Measurements from ENCODE around the gene PRPF8.

PRPF8 gene

GRCh38 chr17:1624650-1625049 is 60.0 kb downstream of the PRPF8 start:
- DNase-seq: no peak

- DNase-seq: no peak
Measured at GRCh38 chr17:1623057-1623630, 61.5 kb downstream of the PRPF8 start.

GRCh38 chr17:1621273-1621954 is 63.3 kb downstream of the PRPF8 start:
- DNase-seq: no peak

GRCh38 chr17:1620486-1620885 is 64.2 kb downstream of the PRPF8 start:
- no peak for DNase-seq

- DNase-seq: no peak
Measured at GRCh38 chr17:1617620-1618174, 67.0 kb downstream of the PRPF8 start.

- DNase-seq: no peak
Measured at GRCh38 chr17:1616101-1616500, 68.6 kb downstream of the PRPF8 start.

GRCh38 chr17:1612400-1612799 is 72.3 kb downstream of the PRPF8 start:
- DNase-seq: no peak

GRCh38 chr17:1611715-1612114 is 73.0 kb downstream of the PRPF8 start:
- DNase-seq: no peak

- DNase-seq: no peak
Measured at GRCh38 chr17:1608676-1609075, 76.0 kb downstream of the PRPF8 start.

GRCh38 chr17:1607971-1608320 is 76.7 kb downstream of the PRPF8 start:
- DNase-seq: no peak

- no peak for DNase-seq
Measured at GRCh38 chr17:1606352-1606985, 78.2 kb downstream of the PRPF8 start.

GRCh38 chr17:1605681-1606351 is 78.9 kb downstream of the PRPF8 start:
- no peak for DNase-seq

GRCh38 chr17:1604831-1605528 is 79.7 kb downstream of the PRPF8 start:
- no peak for DNase-seq

- DNase-seq: no peak
Measured at GRCh38 chr17:1601571-1601970, 83.1 kb downstream of the PRPF8 start.

Data from activated CD4-positive, alpha-beta T cell treated with anti-CD3 and anti-CD28 coated beads, Interleukin-2, amount 50 U/mL, for 16 hours (primary cell).